ENCODE data around the gene FREM1.

- TF ChIP-seq POLR2A (IDR thresholded peaks at IDR 0.05) (no peak), CTCF (IDR thresholded peaks at IDR 0.05) (no peak), EP300 (IDR thresholded peaks at IDR 0.05) (no peak)
Observed at GRCh38 chr9:14831074-14831473, 79.2 kb downstream of the FREM1 start.

All from tibial nerve (tissue), 4 donors.